ENCODE measurements around the gene STK32B.
A peak's percentile ranks its signal among the peaks of the same experiment; 100 is the strongest.
"Not testable (repeated sequence)": the region's sequence is repeated elsewhere in the genome, so short reads cannot be mapped to it uniquely, and the experiment has no call there.

STK32B gene

DNA sequence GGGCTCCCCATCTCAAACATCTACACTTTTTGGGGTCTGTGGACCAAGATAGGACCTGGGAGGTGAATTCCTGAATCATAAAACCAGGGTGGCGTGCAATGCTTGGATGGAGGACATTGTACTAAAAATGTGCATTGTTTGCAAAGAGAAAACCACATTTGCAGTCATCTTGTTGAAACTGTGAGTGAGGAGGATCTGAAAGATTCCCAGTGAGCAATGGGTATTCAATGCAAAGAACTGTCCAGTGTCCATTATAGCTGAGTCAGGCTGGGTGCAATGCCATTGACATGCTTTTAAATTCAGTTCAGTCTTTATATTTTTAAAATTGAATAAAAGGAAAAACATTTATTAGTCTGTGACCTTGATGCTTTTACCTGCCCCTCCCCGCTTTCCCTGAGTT, 215.7 kb downstream of the STK32B start:
- DNase-seq (ENCODE audit: low read depth), result no peak

GRCh38 chr4:5267408-5267807, 216.1 kb downstream of the STK32B start:
- no peak for DNase-seq (ENCODE audit: low read depth)

- DNase-seq (ENCODE audit: low read depth), result no peak
Observed at GRCh38 chr4:5276475-5277075, 225.3 kb downstream of the STK32B start.

- no peak for DNase-seq (ENCODE audit: low read depth)
Observed at GRCh38 chr4:5277079-5277478, 225.8 kb downstream of the STK32B start.

GRCh38 chr4:5278213-5278612, 226.9 kb downstream of the STK32B start:
- no peak for DNase-seq (ENCODE audit: low read depth)

GRCh38 chr4:5280069-5280468, 228.8 kb downstream of the STK32B start:
- DNase-seq (ENCODE audit: low read depth), result not testable (repeated sequence)

DNA sequence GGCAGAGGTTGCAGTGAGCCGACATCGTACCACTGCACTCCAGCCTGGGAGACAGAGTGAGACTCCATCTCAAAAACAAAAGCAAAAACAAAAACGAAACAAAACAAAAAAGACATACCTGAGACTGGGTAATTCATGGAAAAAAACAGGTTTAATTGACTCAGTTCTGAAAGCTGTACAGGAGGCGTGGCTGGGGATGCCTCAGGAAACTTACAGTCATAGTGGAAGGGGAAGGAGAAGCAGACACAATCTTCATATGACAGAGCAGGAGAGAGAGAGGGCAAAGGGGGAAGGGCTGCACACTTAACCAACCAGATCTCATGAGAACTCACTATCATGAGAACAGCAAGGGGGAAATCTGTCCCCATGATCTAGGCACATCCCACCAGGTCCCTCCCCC, 229.5 kb downstream of the STK32B start:
- DNase-seq (ENCODE audit: low read depth), result no peak

- no peak for DNase-seq (ENCODE audit: low read depth)
Observed at GRCh38 chr4:5283837-5284236, 232.6 kb downstream of the STK32B start.

DNA sequence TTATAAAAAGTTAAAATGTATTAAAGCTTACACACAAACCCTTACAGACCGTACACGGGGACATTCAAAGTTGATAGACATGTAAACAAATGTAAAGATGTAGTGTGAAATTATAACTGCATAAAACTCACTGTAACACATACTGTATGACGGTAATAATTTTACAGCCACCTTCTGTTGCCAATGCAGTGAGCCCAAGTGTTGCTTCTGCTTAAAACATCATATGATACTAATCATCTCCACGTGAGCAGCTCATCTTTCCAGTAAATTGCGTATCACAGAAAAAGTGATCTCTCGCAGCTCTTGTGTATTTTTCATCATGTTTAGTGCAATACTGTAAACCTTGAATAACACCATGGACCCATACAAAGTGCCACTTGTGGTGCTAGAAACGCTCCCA, 233.2 kb downstream of the STK32B start:
- DNase-seq (ENCODE audit: low read depth), result no peak

- DNase-seq (ENCODE audit: low read depth), result no peak
Observed at GRCh38 chr4:5292101-5292500, 240.8 kb downstream of the STK32B start.

- DNase-seq (ENCODE audit: low read depth), result not testable (repeated sequence)
Observed at GRCh38 chr4:5298000-5298787, 246.9 kb downstream of the STK32B start.

DNA sequence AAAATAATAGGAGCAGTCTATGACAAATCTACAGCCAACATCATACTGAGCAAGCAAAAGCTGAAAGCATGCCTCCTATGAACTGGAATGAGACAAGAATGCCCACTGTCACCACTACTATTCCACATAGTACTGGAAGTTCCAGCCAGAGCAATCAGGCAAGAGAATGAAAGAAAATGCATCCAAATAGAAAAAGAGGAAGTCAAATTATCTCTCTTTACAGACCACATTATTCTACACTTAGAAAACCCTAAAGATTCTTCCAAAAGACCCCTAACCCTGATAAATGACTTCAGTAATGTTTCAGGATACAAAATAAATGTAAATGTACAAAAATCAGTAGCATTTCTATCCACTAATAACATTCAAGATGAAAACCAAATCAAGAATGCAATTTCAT, 249.0 kb downstream of the STK32B start:
- DNase-seq (ENCODE audit: low read depth), result no peak

DNA sequence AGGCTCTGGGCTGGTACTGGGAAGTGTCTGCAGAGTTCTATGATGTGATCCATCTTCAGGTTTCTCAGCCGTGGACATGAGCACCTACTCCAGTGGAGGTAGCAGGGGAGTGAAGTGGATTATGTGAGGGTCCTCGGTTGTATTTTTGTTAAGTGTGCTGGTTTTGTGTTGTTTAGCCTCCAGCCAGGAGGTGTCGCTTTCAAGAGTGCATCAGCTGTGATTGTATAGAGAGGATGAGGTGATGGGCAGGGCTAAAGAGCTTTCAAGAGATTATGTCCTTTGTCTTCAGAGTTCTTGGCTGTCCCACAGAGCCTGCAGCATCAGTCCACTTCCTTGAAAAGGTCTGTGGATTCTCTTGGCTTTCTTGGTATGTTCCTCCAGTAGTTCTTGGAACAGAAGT, 256.6 kb downstream of the STK32B start:
- no peak for DNase-seq (ENCODE audit: low read depth)

DNA sequence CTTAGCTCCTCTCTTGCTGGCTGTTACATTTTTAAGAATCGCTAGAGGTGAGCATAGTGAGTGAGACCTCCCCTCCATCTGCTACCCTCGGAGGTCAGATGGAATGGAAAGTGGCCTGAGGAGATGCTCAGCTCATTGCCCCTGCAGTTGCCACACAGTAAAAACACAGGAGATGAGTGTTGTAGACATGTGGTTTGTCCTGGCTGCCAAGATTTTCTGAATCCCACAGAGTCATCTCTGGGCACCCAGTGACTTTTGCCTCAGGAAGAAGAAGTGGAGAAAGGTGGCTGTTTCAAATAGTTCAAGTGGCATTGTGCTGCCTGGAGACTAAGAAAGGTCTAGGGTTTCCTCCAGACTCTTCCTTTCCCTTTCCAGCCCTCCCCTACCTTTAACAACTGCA, 271.0 kb downstream of the STK32B start:
- DNase-seq (ENCODE audit: low read depth), result no peak

GRCh38 chr4:5330339-5330989, 279.2 kb downstream of the STK32B start:
- DNase-seq (ENCODE audit: low read depth), result no peak

DNA sequence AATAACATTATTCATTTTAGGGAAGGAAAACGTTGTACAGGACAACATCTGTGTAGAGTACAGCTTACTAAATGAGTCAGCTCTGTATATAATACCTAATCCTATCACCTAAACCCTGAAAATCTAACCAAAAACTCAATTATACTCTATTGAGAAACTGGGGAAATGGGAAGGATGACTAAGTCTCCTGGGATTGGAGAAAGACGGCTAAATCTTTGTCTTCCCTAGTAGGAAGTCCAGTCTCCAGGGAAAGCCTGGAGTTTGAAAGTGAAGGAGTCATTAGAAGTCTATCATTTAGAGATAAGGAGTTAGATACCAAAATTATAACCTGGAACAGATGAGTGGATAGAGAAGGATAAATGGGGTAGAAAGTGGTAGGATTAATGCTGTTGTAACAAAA, 286.5 kb downstream of the STK32B start:
- no peak for DNase-seq (ENCODE audit: low read depth)

DNA sequence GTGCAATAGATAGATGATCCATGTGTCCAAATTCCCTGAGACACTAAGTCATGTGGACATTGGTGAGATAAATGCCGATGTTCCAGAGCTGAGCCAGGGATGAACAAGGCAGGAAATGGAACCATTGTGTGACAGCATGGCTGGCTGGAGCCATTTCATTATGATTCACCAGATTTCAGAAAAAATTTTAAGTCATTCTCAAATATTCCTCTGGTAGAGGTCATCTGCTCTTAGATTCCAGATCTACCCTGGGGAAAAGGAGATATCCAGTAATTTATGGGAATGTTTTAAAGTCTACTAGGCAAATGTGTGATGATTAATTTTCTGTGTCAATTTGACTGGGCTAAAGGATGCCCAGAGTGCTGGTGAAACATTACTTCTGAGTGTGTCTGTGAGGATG, 287.3 kb downstream of the STK32B start:
- no peak for DNase-seq (ENCODE audit: low read depth)

DNA sequence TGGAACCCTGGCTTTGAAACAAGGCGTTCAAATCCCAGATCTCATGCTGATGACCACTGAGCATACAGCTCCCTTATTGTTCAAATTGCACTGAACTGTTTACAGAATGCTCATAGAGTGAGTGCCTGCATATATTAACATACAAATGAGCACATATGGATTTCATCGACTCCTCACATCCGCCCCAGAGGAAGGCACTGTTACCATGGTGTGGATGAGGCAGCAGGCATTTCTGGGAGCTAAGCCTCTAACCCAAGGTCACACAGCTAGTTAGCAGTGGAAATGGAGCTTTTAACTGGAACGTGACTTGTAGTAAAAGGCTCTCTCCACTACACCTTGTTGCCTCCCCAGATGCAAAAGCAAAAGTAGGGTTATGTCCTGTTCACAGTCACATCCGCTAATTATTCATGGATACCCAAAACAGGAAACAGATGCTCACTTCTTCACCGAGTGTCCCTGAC, 289.7 kb downstream of the STK32B start:
- DNase-seq (ENCODE audit: low read depth), result peak; percentile 8

GRCh38 chr4:5341526-5341925, 290.2 kb downstream of the STK32B start:
- DNase-seq (ENCODE audit: low read depth), result no peak

DNA sequence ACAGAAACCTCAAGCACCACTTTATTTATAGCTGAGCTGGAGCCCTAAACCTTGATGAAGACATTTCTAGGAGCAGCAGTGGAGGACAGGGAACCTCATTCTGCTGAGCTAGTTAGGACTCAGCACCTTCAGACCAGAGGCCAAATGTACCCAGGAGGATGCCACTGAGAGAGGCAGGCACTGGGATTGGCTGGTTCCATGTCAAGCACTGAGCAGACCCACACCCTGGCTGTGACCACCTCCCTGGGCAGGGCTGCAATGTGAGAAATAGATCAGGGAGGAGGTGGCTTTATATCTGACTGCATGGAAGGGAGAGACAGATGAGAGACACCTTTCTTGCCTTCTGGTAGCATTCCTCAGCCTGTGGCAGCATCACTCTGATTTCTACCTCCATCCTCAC, 304.6 kb downstream of the STK32B start:
- no peak for DNase-seq (ENCODE audit: low read depth)

GRCh38 chr4:5357870-5358269, 306.6 kb downstream of the STK32B start:
- DNase-seq (ENCODE audit: low read depth), result no peak

DNA sequence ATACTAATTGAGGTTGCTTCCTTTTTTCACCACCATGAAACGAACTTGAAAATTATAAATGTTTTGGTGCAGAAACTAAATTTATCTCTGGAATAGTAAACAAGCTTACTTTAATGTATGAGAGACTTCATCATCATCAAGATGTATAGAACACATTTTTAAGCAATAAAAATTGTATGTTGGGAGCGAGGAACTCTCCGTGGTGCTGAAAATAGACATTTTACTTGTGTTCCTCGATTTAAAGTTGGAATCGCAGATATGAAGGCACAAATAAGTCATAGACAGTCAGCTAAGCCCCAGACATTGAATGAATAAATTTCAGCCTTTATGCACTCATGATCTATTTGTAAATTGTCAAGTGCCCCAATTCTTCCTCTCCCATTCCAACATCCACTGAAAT, 310.7 kb downstream of the STK32B start:
- no peak for DNase-seq (ENCODE audit: low read depth)

- no peak for DNase-seq (ENCODE audit: low read depth)
Observed at GRCh38 chr4:5364406-5364805, 313.1 kb downstream of the STK32B start.

Measured in fibroblast of the conjunctiva (primary cell).